Neuronal stem cell (in vitro differentiated cells): ENCODE data around the gene TARDBP.

ENCODE experiments used
- DNase-seq: peaks from one replicate; pipeline ENCODE4 v3.0.0-alpha.2; 2013; ENCODE audit warnings: low spot score
- H2AFZ ChIP-seq: one replicate; pipeline ENCODE4 v1.6.1; 2013; ENCODE audit warnings: mild to moderate bottlenecking, low read length, inconsistent platforms
- H2AK5ac ChIP-seq: 2 replicates; pipeline ENCODE4 v1.6.1; 2013; ENCODE audit warnings: low read depth, mild to moderate bottlenecking, inconsistent platforms, low read length, moderate library complexity, mixed read lengths
- H2BK120ac ChIP-seq: 2 replicates; pipeline ENCODE4 v1.6.1; 2013; ENCODE audit warnings: low read depth, mild to moderate bottlenecking, inconsistent platforms, low read length, moderate library complexity, mixed read lengths
- H2BK12ac ChIP-seq: one replicate; pipeline ENCODE4 v1.6.1; 2013; ENCODE audit warnings: low read length, inconsistent platforms
- H2BK15ac ChIP-seq: 2 replicates; pipeline ENCODE4 v1.6.1; 2013; ENCODE audit warnings: mild to moderate bottlenecking, low read length, inconsistent platforms, mixed read lengths
- H2BK5ac ChIP-seq: one replicate; pipeline ENCODE4 v1.6.1; 2013; ENCODE audit warnings: inconsistent platforms, mild to moderate bottlenecking, low read length, moderate library complexity
- H3K14ac ChIP-seq: one replicate; pipeline ENCODE4 v1.6.1; 2013; ENCODE audit warnings: low read length, inconsistent platforms
- H3K18ac ChIP-seq: 2 replicates; pipeline ENCODE4 v1.6.1; 2013; ENCODE audit warnings: low read length, inconsistent platforms
- H3K23ac ChIP-seq: 2 replicates; pipeline ENCODE4 v1.6.1; 2013; ENCODE audit warnings: low read depth, mild to moderate bottlenecking, mixed read lengths, low read length, inconsistent platforms; ENCODE audit not compliant: poor library complexity
- H3K27ac ChIP-seq: replicated peaks from 3 replicates; pipeline ENCODE4 v1.5.1; 2013; ENCODE audit warnings: low read length, inconsistent platforms
- H3K27me3 ChIP-seq, 3 experiments: 2 replicates each; pipeline ENCODE4 v1.6.1; 2013; ENCODE audit warnings: low read length in 3 of 3, mild to moderate bottlenecking in 2 of 3, inconsistent platforms in 1 of 3, low read depth in 1 of 3, mixed read lengths in 1 of 3, moderate library complexity in 1 of 3; ENCODE audit not compliant: control insufficient read depth in 3 of 3, insufficient read depth in 3 of 3
- H3K36me3 ChIP-seq, 2 donors: replicated peaks in 1 of 2; 2 replicates each; pipeline ENCODE4 v1.6.1; 2013; ENCODE audit warnings: low read length in 2 of 2; ENCODE audit not compliant: control insufficient read depth in 2 of 2, insufficient read depth in 2 of 2
- H3K4ac ChIP-seq: 2 replicates; pipeline ENCODE4 v1.6.1; 2013; ENCODE audit warnings: inconsistent platforms, mild to moderate bottlenecking, low read length, moderate library complexity
- H3K4me1 ChIP-seq, 2 donors: 1 replicate in 1 of 2; 2 replicates in 1 of 2; pipeline ENCODE4 v1.6.1; 2013; ENCODE audit warnings: low read length in 2 of 2, low read depth in 1 of 2; ENCODE audit not compliant: control insufficient read depth in 2 of 2, insufficient read depth in 1 of 2
- H3K4me2 ChIP-seq: one replicate; pipeline ENCODE4 v1.6.1; 2013; ENCODE audit warnings: mild to moderate bottlenecking, low read length, inconsistent platforms; ENCODE audit not compliant: insufficient read depth, poor library complexity, severe bottlenecking
- H3K4me3 ChIP-seq, 2 donors: 2 replicates each; pipeline ENCODE4 v1.5.1; 2013; ENCODE audit warnings: low read length in 2 of 2, mild to moderate bottlenecking in 2 of 2, inconsistent platforms in 1 of 2, moderate library complexity in 1 of 2
- H3K79me1 ChIP-seq: one replicate; pipeline ENCODE4 v1.6.1; 2013; ENCODE audit warnings: low read depth, mild to moderate bottlenecking, inconsistent platforms, low read length, moderate library complexity
- H3K9ac ChIP-seq: one replicate; pipeline ENCODE4 v1.6.1; 2013; ENCODE audit warnings: mild to moderate bottlenecking, low read depth, low read length, inconsistent platforms; ENCODE audit not compliant: poor library complexity
- H3K9me3 ChIP-seq, 2 donors: replicated peaks in 1 of 2; 2 replicates each; pipeline versions ENCODE3 to v1.6.1; 2013; ENCODE audit warnings: low read length in 2 of 2, mild to moderate bottlenecking in 2 of 2, inconsistent platforms in 1 of 2, low read depth in 1 of 2, mixed read lengths in 1 of 2, moderate library complexity in 1 of 2; ENCODE audit not compliant: control insufficient read depth in 2 of 2, insufficient read depth in 1 of 2
- H4K8ac ChIP-seq: one replicate; pipeline ENCODE4 v1.6.1; 2013; ENCODE audit warnings: low read depth, mild to moderate bottlenecking, inconsistent platforms, low read length, moderate library complexity
- H4K91ac ChIP-seq: one replicate; pipeline ENCODE4 v1.6.1; 2013; ENCODE audit warnings: low read length, low read depth, mild to moderate bottlenecking, inconsistent platforms; ENCODE audit not compliant: poor library complexity
- whole genome bisulfite sequencing, 2 donors: extraction: QIAGEN DNeasy Blood & Tissue Kit; methylation state at CpG; one replicate each; pipeline ENCODE4 v1.1.7; 2013; ENCODE audit warnings: missing lambda C conversion rate in 2 of 2, mixed read lengths in 1 of 2; ENCODE audit not compliant: insufficient read length in 2 of 2, insufficient replicate concordance in 1 of 2; ENCODE audit errors: extremely low coverage in 2 of 2; 5-methylcytosine and 5-hydroxymethylcytosine counted together

TARDBP gene

DNA sequence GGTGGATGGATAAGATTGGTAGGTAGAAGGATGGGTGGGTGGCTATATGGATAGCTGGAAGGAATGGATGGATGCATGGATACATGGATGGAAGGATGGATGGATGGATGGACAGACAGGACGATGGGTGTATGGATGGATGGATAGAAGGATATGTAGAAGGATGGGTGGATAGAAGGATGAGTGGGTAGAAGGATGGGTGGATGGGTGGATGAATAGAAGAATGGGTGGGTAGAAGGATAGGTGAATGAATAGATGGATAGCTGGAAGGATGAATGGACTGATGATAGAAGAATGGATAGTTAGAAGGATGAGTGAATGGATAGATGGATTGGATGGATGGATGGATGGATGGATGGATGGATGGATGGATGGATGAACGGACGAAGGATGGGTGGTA is 29.6 kb downstream of the TARDBP start:
- Histone ChIP-seq H3K4ac (no peak overlapping the region), H2BK12ac (no peak overlapping the region), H2AFZ (no peak overlapping the region), H3K23ac (no peak overlapping the region), H2BK5ac (no peak overlapping the region), H3K9ac (no peak overlapping the region), H3K27ac (no peak overlapping the region), H2BK15ac (no peak overlapping the region), H3K4me3 (no peak overlapping the region), H3K9me3 (no peaks in the 10 kb centered on the region), H2BK120ac (no peak overlapping the region), H4K8ac (no peak overlapping the region), H3K36me3 (no peaks in the 10 kb centered on the region), H4K91ac (no peak overlapping the region), H3K14ac (no peak overlapping the region), H3K4me1 (peaks cover 3 to 4% of the 10 kb centered on the region in 2 donors), H2AK5ac (no peak overlapping the region), H3K27me3 (peaks cover 0 to 5% (median 2%) of the 10 kb centered on the region in 3 experiments), H3K18ac (no peak overlapping the region), H3K79me1 (no peaks in the 10 kb centered on the region), H3K4me2 (no peak overlapping the region)
- WGBS, 2 donors, result 100% methylated on average over 1 of the region's 3 CpGs; no CpG with 5 or more reads in 1 of the 2 donors
- DNase-seq, result no peak

DNA sequence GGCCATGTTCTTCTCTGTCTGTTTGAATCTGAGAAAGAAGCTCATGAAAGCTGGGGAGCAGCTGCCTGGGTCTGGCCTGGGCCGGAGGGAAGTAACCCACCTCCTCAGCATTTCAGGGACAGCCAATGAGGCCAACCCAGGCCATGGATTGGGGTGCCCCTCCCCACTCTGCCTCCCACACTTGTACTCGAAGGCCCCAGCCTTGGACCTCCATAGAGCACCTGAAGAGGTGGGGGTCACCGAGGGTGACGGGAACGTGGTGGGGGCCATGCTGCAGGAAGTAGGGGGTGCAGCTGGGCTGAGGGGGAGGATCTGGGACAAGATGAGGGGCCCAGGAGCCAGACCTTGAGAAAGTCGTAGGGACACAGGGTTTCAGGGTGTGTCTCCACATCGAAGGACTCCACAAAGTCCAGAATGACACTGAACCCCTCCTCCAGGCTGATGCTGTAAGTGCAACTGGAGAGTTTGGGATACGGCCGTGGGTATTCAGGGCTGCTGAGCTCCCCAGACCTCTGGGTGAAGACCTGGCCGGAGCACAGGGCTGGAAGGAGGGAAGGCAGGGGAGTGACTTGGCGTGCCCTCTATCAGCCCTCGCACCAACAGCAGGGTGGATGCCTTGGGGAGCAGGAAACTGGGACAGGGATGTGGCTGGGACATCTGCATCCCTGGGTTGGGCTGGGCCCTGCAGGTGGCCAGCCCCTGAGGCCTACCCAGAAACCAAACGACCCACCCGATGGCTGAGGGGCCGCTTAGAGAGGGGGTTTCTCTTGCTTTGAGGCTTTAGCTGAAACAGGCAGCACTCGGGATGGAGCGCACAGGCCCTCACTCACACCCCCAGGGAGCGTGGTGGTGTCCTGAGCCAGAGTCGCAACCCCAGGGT is 30.8 kb downstream of the TARDBP start:
- H2BK15ac ChIP-seq, result peak overlapping the region; percentile 42
- H3K4ac ChIP-seq, result no peak overlapping the region
- H4K91ac ChIP-seq, result no peak overlapping the region
- H3K27me3 ChIP-seq, result peaks cover 0 to 5% (median 2%) of the 10 kb centered on the region in 3 experiments
- no peak overlapping the region for H2BK12ac ChIP-seq
- H3K79me1 ChIP-seq, result no peaks in the 10 kb centered on the region
- H3K27ac ChIP-seq, result no peak overlapping the region
- peaks cover 3 to 4% of the 10 kb centered on the region in 2 donors for H3K4me1 ChIP-seq
- no peak overlapping the region for H3K18ac ChIP-seq
- H2AK5ac ChIP-seq, result no peak overlapping the region
- H3K9ac ChIP-seq, result no peak overlapping the region
- no peak overlapping the region for H2AFZ ChIP-seq
- H2BK120ac ChIP-seq, result no peak overlapping the region
- H4K8ac ChIP-seq, result no peak overlapping the region
- H3K14ac ChIP-seq, result peak overlapping the region; percentile 17
- no peak for DNase-seq
- no peaks in the 10 kb centered on the region for H3K9me3 ChIP-seq
- H3K4me2 ChIP-seq, result no peak overlapping the region
- WGBS, 2 donors, result no CpG with 5 or more reads among the region's 19 CpGs
- no peaks in the 10 kb centered on the region for H3K36me3 ChIP-seq
- H2BK5ac ChIP-seq, result no peak overlapping the region
- no peak overlapping the region for H3K4me3 ChIP-seq
- peak overlapping the region; percentile 52 for H3K23ac ChIP-seq

GRCh38 chr1:11044086-11044848 is 31.8 kb downstream of the TARDBP start:
- no peaks in the 10 kb centered on the region for H3K36me3 ChIP-seq
- no peak overlapping the region for H2BK5ac ChIP-seq
- H3K4me2 ChIP-seq, result no peak overlapping the region
- H2BK12ac ChIP-seq, result no peak overlapping the region
- H3K4me3 ChIP-seq, result no peak overlapping the region
- peak overlapping the region; percentile 82 for H4K8ac ChIP-seq
- no peaks in the 10 kb centered on the region for H3K79me1 ChIP-seq
- peaks cover 3 to 4% of the 10 kb centered on the region in 2 donors for H3K4me1 ChIP-seq
- no peak overlapping the region for H3K14ac ChIP-seq
- H3K4ac ChIP-seq, result no peak overlapping the region
- H3K27me3 ChIP-seq, result peaks cover 0 to 5% (median 2%) of the 10 kb centered on the region in 3 experiments
- H3K23ac ChIP-seq, result no peak overlapping the region
- H4K91ac ChIP-seq, result no peak overlapping the region
- peak overlapping the region; percentile 90 for H2AK5ac ChIP-seq
- no peak for DNase-seq
- WGBS, 2 donors, result no CpG with 5 or more reads among the region's 16 CpGs
- no peak overlapping the region for H3K27ac ChIP-seq
- no peak overlapping the region for H2AFZ ChIP-seq
- no peaks in the 10 kb centered on the region for H3K9me3 ChIP-seq
- H2BK15ac ChIP-seq, result peak overlapping the region; percentile 71
- H2BK120ac ChIP-seq, result no peak overlapping the region
- peak overlapping the region; percentile 76 for H3K18ac ChIP-seq
- no peak overlapping the region for H3K9ac ChIP-seq
